Anterior cingulate cortex (tissue), 58 donors: ENCODE data around the gene AXDND1.

ENCODE experiments used
- DNase-seq, 58 donors: peaks; one replicate each; lab custom pipeline; 2025; lab: John Stamatoyannopoulos, UW

The AXDND1 gene, protein sequence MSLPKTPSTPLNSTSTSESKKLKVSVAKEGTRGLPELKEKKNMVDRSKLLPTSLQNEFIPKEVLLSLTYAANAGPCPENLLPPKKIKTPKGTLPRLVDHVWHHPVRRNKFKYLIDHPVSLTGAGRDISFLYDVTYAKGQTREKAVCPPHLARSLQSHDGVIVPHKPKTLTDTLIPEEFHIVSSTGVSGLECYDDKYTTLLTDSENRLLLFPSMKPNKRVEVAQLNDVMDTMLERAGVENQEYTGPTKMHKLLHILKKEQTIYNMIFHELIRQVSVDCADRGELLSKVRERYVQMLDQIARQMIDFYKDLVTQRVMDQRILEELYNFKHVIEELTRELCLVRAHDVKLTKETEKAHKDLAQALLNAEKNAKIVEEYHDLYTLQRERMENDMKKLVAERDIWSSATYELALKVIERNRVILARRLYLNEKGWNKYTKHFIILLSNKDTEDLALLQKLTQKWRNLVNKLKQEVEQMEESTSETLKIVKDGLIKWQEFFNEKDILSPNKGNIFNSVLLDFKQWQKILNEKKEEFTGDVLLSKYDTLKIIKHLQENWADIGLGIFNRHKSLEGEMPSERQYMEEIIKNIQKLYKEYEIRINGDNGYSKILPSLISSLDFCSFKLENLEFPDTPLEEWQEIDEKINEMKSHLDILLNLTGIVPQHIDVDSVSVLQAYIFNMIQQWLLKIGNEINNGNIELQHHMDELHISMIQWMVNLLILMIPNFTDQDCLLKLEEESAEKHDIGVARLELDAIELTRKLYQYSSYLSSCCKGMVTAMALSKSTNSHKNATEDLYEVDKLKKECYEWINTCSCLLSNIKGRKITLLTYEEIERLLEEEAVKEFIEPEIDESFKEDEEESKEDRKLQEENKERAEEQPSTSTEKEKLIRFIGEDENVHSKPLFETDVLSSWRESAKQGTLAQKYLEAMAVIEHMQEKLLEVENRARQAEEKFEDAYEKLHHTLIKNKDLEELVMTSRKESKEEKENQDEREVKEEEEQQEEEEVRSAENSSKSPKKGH

DNA sequence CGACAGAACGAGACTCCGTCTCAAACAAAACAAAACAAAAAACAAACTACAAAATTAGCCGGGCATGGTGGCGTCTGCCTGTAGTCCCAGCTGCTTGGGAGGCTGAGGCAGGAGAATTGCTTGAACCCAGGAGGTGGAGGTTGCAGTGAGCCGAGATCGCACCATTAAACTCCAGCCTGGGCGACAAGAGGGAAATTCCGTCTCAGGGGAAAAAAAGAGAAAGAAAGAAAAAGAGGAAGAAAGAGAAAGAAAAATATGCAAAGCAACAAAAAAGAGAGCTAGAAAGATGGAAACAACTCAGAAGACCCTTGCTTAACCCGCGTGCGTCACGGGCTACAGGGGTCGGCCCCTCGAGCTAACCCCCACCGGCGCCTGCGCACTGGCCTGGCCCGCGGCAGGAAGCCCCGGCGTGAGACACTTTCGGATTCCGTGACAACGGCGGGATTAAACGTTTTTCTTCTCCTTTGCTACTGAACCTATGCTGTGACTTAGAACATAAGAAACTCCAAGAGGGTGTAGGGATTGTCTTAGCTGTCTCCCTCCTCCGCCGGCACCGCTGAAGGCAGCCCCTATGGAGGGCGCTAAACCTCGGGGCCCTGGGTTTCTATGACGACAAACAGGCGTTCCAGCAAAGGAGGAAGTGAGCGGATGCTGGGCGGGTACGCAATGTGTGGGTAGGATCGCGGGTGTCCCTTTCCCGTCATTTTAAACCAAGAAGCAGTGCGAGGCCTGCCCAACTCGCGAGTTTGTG lies at the start of gene AXDND1:
TSS of gene AXDND1 (plus strand) at position 630 of the 751 bp plus-strand sequence. CDS start 539 bp downstream, outside the sequence.
- DNase-seq: peak; percentile 35 to 90 (median 70)

DNA sequence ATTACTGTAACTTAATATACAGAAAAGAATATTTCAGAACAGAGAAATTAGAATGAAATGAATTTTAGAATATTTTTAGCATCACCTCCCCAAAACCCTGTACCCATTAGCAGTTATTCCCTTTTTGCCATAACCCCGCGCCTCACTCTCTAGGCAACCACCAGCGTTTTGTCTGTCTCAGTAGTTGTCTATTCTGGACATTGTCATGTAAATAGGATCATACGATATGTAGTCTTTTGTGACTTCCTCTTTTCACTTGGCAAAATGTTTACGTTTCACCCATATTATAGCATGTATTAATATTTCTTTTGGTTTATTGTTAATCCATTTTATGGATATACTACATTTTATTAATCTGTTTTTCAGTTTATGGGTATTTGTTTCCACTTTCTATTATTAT lies 47.3 kb upstream of the AXDND1 start:
- no peak for DNase-seq

- no peak for DNase-seq
Measured at GRCh38 chr1:179321533-179322216, 44.1 kb upstream of the AXDND1 start.

DNA sequence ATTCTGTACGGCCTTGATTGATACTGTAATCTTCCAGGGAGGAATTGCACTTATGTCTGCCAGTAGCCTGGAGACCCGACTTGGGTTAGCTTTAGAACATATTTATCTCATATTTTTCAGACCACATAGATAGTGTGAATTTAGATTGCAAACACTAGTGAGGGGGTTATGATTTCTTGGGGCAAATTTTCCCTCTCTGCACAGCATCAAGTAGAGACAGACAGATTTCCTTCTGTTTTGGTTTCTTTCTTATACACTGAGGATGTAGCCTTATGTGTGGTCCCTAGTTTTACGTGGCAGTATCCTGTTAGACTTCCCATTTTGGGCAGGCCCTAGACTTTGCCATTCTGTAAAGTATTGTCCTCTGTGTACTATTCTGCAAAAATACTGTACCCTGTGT lies 43.2 kb upstream of the AXDND1 start:
- no peak for DNase-seq

GRCh38 chr1:179323436-179323835 lies 42.3 kb upstream of the AXDND1 start:
- no peak for DNase-seq

DNA sequence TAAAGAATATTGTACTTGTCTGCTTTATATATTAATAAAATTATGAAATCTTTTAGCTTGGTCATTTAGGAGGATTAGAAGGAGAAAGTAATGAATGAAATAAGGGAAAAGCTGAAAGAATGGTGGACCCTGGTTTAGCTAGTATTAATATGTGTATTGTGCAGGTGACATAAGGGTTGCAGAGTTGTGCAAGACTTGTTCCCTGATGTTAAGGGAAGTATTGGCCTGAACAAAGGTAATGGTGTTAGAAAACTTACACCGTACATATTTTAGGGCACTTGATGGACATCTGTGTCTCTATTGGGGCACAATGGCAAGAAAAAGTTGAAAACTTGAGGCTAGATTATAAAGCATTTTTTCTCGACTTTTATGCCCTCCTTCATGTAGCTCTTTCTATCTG lies 39.9 kb upstream of the AXDND1 start:
- no peak for DNase-seq

DNA sequence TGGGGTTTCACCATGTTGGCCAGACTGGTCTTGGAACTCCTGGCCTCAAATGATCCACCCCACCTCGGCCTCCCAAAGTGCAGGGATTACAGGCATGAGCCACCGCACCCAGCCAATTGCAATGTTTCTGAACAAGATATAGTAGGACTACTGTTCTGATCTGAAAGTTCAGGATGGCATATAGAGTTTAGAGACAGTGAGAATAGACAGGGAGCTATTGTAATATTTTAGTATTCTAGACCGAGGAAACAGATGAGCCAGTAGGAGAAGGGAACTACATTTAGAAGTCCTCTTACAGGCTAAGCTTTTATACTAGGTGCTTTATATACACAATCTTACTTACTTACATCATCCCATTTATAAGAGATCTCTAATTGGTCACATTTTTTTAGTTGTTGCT lies 39.0 kb upstream of the AXDND1 start:
- no peak for DNase-seq

DNA sequence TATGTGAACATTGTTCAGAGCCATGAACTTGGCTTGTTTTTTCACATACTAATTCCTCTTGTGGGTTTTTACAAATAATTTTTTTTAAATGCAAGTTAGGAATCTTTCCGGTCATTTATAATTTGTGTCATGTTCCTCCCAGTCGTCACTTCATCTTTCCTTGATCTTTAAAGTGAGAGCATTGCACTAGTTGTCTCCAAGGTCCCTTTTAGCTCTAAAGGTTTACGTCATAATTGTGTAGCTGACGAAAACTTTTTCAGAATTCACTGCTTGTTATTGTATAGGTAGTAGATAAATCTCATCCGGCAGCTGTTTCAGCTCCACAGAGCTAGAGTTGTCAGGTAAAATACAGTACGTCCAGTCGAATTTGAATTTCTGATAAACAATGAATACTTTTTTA lies 38.6 kb upstream of the AXDND1 start:
- no peak for DNase-seq

DNA sequence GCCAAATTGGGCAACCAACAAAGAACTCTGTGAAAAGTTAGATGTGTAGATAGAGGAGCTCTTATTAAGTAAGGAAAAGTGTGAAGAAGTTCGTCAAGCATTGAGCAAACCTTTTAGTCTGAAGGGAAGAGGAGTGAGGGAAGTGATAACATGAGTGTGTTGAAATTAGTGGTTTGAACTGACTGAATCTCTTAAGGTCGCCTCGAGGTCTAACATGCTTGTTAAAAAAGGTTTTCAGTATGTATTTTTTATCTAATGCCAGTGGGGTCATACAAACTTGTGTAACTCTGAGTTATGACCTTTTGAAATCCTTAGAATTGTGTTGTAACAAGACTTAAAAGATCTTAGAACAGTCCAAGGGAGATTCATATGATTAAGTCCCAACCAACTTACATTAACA lies 38.1 kb upstream of the AXDND1 start:
- no peak for DNase-seq

- DNase-seq: no peak
Measured at GRCh38 chr1:179329862-179330261, 35.9 kb upstream of the AXDND1 start.

DNA sequence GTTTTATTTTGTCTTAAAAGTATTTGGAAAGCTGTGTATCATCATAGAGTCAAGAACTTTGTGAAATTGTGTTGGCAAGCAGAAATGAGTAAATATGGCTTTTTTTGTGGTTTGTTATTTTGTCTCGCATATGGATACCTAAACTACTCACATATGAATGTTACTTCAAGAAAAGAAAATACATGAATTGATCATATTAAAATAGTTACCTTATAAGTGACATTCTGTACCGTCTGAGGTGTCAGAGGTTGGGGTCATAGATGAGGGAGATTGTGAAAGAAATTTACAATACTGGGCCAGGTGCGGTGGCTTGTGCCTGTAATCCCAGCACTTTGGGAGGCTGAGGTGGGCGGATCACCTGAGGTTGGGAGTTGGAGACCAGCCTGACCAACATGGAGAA lies 31.3 kb upstream of the AXDND1 start:
- no peak for DNase-seq

- DNase-seq: no peak
Measured at GRCh38 chr1:179337288-179337687, 28.5 kb upstream of the AXDND1 start.

DNA sequence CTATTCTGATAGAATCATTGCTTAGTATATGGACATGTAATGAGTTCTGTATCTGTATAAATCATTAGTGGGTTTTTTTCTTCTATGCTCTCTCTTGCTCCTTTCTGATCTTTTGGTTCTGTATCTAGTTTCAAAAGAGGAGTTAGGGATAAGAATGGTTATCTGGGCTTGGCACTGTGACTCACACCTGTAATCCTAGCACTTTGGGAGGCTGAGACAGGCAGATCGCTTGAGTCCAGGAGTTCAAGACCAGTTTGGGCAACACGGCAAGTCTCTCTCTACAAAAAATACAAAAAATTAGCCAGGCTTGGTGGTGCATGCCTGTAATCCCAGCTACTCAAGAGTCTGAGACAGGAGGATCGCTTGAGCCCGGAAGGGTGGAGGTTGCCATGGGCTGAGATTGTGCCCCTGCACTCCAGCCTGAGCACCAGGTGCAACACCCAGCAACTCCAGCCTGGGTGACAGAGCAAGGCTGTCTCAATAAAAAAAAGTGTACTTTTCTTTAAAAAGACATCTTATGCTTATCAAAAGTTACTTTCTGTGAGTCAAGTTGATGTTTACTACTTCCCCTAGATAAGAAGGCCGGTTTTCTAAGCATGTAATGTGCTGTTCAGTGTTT lies 27.7 kb upstream of the AXDND1 start:
- no peak for DNase-seq

GRCh38 chr1:179340918-179341317 lies 24.9 kb upstream of the AXDND1 start:
- DNase-seq: peak in 1 of 58 donors; percentile 2

DNA sequence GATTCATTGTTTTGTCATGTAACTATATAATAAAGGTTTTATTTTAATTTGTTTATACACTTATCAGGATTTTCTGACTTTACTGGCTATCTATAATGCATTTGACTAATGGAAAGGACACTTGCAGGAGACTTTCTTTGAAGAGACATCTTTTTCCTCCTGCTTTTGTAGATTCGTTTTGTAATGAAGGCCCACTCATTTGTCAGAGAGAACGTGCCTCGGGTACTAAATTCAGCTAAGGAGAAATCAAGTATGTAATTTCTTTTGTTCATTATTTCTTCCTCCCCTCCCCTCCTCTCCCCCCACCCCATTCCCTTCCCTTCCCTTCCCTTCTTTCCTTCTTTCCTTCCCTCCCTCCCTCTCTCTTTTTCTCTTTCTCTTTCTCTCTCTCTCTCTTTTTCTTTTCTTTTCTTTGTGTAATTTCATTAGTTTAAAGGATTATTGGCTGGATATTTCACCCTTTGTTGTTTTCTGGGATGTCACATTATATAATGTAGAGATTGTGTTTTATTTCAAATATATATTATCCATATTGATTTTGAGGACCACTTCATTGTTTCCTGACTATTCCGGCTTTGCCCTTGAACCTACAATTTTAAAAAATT lies 23.7 kb upstream of the AXDND1 start:
- no peak for DNase-seq

DNA sequence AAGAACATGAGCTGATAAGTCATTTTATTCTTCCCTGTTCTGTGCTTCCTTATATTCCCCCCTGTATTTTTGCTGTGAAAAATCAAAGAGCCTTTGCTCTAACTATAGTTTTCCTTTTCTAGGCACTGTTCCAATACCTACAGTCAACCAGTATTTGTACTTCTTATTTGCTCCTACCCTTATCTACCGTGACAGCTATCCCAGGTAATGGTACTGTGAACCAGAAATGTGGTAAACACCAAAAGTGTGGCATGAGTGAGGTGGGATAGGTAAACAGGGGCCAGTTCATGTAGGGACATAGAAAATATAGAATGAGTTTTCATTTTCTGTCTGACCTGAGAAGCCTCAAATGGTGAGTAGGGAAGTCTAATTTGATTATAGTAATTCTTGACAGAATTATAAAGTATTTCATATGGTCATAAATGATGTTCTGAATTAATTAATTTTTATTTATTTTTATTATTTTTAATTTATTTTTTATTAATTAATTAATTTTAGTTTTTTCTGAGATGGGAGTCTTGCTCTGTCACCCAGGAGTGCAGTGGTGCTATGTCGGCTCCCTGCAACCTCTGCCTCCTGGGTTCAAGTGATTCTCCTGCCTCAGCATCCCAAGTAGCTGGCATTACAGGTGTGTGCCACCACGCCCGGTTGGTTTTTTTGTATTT lies 22.9 kb upstream of the AXDND1 start:
- no peak for DNase-seq

GRCh38 chr1:179351281-179351680 lies 14.5 kb upstream of the AXDND1 start:
- DNase-seq: no peak

DNA sequence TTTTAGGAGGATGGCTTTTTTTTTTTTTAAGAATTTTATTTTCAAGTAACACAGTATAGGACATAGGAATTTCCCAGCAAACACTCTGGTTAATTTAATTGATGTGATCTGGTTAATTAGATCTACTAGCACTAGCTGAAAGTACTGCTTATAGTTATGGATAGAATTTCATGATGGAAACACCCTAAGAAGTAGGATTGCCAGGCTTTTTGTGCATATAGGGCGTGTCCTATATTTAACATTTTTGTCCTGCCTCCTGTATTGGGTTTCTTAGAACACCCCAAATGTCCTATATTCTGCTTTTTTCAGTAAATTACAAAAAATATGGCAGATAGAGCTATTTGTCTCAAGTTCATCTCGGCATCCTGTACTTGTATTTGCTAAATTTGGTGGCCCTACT lies 13.5 kb upstream of the AXDND1 start:
- DNase-seq: no peak

- DNase-seq: no peak
Measured at GRCh38 chr1:179353546-179353945, 12.2 kb upstream of the AXDND1 start.
